ENCODE data around the gene AOPEP.

The AOPEP gene

DNA sequence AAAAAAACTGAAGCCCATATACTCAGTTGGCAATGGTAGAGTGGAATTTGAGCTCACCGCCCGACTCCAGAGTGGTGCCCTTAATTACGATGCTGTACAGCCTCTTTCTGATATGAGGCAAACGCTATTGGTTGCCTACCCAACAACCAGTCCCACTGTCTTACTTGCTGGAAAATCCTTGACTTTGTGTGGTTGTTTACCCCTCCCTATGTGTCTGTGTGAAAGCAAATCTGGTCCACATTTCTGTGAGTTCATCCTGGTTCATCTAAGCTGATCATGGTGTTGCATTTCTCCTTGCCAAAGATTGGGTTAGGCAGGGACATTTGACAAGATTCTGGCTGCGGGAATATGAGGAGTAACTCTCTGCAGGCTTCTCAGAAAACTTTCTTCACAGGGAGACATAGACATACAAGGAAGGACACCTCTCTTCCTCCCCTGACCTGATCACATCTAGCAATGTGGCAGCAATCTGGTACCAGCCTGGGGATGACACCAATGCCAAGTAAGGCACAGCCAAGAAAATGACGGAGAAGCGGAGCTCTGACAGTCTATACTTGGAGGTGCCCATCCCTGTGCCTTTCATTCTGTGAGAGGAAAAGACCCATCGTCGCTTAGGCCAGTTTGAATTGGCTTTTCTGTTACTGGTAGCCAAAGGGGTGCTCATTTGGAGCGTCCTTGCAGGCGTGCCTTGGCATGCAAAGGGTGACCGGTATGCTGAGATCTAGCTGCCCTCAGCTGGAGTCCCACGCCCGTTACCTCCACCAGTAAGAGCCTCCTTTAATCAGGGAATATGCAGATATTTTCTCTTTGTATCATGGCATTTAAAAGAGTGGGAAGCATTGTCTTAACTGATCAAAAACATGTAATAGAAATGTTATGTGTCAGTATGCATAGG is 124.3 kb downstream of the AOPEP start:
- DNase-seq (ENCODE audit: low spot score), result no peak

- no peak for DNase-seq (ENCODE audit: low spot score)
These were observed 125.0 kb downstream of the AOPEP start for GRCh38 chr9:94851467-94851866.

DNA sequence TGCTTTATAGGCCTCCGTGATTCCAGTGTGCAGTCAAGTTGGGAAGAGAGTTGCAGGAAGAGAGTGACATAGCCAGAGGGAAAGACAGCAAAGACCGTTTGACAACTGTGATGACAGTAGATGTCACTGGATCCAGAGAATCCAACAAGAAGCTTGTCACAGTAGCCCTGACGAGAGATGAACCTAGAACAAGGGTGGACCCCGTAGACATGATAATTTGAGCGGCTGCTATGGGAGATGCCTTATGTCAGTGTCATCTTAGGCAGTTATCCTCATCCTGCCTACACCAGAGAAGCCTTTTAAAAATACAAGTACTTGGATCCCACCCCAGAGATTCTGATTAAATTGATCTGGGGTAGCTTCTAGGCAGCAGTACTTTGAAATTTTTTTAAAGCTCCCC is 125.4 kb downstream of the AOPEP start:
- no peak for DNase-seq (ENCODE audit: low spot score)

DNA sequence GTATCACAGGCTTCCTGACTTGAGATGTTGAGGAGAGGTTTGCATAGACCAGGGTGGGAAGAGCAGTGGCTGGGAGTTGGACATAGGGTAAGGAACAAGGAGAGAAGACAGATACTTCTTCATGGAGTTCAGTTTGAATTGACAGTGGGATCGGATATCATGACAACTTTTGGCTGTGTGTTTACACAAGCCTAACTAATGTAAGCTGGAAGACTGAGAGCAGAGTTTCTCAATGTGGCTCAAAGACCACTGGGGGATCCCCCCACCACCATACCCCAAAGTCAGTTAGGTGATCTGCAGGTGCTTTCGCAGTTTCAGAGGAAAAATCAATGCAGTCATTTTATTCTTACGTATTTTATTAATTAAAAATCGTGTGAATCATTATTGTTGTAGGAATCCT is 125.9 kb downstream of the AOPEP start:
- DNase-seq (ENCODE audit: low spot score), result no peak

- no peak for DNase-seq (ENCODE audit: low spot score)
These were observed 127.4 kb downstream of the AOPEP start for GRCh38 chr9:94853887-94854286.

GRCh38 chr9:94855903-94856302 is 129.4 kb downstream of the AOPEP start:
- DNase-seq (ENCODE audit: low spot score), result no peak

DNA sequence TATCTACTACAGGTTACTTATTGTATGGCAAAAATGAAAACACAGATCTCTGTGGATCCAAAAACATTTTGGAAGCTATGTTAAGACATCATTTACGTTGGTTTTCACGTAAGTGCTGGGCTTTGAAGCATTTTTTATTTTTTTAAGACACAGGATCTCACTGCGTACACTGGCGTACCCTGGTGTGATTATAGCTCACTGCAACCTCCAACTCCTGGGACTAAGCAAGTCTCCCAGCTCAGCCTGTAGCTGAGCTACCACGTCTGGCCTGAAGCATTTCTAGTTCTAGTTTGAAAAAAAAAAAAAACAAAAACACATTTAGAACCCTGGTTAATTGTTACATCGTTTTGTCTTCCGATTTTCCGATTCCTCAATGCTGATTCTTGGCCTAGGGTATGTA is 131.3 kb downstream of the AOPEP start:
- no peak for DNase-seq (ENCODE audit: low spot score)

DNA sequence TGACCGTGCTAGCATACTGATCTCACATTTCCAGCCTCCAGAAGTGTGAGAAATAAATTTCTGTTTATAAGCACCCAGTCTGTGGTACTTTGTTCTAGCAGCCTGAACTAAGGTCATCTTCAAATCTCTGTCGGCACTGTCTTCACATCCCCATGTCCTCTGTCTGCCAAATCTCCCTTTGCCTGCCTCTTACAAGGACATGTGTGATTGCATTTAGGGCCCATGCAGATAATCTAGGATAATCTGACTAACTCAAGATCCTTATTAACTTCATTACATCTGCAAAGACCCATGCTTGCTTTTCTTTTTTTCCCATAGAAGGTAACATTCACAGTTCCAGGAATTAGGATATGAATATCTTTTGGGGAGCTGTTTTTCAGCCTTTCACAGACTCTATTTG is 132.7 kb downstream of the AOPEP start:
- DNase-seq (ENCODE audit: low spot score), result no peak

DNA sequence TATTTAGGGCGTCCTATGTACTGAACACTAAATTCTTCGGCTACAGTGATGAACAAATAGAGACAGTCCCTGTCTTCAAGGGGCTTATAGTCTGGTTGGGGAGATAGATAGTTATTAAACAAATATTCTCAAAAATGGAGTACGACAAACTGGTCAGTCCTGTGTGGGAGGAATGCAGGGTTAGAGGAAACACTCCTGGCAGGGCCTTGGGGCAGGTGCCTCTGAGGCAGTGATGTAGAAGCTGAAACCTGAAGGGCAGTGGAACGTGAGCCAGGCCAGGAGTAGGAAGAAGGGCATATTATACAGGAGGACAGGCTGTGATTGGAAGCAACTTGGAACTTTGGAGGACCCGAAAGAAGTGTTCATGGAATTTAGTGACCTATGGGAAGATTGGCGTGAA is 133.4 kb downstream of the AOPEP start:
- DNase-seq (ENCODE audit: low spot score), result no peak

DNA sequence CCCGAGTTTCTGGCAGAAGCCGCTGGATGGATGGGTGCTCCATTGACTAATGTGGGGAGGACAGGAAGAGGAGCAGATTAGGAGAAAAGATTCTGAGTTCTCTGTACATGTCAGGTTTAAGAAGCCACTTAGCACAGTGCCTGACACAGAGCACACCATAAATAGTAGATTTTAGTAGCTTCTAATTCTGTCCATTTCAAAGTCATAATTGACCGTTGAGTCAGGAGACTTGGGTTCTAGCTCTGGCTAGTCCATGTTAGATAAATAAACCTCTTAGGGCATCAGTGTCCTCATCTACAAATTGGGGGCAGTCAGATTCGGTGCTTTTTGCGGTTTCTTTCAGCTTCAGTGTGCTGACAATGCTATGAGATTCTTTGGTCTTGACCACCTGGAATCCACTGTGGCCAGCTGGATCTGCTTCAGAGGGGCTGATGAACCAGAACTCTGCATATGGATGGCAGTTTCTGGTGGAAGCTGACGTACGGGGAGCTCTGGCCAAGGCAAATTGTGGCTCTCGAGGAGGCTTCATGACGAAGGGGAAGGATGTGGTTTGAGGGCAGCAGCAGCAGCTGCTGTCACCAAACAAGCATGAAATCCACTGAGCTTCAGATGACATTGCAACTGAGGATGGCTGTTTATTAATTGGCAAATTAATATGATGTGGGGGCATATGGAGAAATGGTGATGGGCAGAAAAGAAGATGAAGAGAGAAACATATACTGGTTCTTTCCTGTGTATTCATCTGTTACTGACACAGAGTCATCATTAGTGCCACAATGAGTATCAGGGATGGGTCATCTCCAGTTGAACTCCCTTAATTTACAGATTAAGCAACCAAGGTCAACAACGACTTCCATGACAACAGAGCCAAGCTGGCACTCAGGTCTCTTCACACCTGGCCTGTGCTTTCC is 134.4 kb downstream of the AOPEP start:
- no peak for DNase-seq (ENCODE audit: low spot score)

- no peak for DNase-seq (ENCODE audit: low spot score)
These were observed 135.2 kb downstream of the AOPEP start for GRCh38 chr9:94861589-94862272.

GRCh38 chr9:94864196-94864595 is 137.7 kb downstream of the AOPEP start:
- DNase-seq (ENCODE audit: low spot score), result no peak

- no peak for DNase-seq (ENCODE audit: low spot score)
These were observed 138.5 kb downstream of the AOPEP start for GRCh38 chr9:94864862-94865509.

DNA sequence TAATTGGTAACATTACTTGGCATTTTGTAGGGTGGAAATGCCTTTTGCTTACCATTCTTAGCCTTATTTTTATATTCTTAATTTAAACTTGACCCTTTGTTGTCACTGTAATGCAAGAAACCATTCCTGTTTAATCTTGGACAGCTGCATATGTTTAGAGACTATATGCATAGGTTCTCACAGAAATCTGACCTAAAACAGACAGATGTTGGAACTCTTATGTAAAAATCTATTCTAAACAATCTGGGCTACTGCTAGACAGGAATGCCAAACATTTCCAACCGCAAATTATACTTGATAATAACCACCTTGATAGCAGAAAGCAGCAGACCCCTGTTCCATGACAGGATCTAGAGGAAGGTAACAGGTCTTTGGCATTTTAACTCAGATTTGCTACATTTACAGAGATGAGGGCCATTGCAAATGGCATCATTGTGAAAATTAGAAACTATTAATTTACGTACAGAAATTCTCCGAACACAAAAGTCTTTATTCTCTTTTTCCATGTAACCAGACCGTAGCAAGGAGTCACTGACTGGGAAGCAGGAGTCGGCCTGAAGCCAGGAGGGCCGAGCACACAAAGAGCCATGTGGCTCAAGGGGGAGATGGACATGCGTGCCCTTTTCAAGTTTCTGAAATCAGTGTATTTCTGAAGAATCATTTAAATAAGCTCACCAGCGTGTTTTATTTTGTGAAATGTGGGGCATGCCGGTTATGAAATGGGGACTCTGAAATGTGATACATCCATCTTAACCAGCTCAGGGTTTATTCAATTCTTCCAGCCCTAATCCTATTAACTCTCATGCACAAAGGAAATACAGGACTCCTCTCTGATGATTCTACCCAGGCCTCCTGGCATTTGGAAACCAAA is 139.3 kb downstream of the AOPEP start:
- peak; percentile 61 for DNase-seq (ENCODE audit: low spot score)

- no peak for DNase-seq (ENCODE audit: low spot score)
These were observed 140.3 kb downstream of the AOPEP start for GRCh38 chr9:94866770-94867169.

GRCh38 chr9:94867281-94867841 is 140.9 kb downstream of the AOPEP start:
- DNase-seq (ENCODE audit: low spot score), result no peak

- no peak for DNase-seq (ENCODE audit: low spot score)
These were observed 141.4 kb downstream of the AOPEP start for GRCh38 chr9:94867842-94868312.

- DNase-seq (ENCODE audit: low spot score), result no peak
These were observed 142.0 kb downstream of the AOPEP start for GRCh38 chr9:94868464-94868863.

DNA sequence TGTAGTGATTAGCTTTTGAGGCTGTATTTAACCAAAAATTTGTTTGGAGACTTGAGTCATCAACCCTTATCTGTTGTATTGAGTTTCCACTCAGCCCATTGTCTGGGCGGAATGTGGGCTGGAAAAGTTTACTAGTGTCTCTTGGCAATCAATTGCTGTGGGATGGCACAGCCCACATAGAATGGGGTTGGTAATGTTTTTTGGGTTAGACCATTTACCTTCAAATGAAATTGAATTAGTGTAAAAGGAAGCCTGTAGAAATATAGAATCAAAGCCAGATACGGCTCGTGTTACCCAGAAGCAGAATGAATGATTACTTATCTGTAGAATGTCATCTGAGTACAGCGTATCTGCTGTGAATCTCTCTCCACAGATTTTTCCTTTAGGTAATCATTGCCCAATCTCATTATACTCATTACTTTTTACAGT is 142.9 kb downstream of the AOPEP start:
- DNase-seq (ENCODE audit: low spot score), result no peak

GRCh38 chr9:94870465-94870792 is 143.9 kb downstream of the AOPEP start:
- DNase-seq (ENCODE audit: low spot score), result no peak

All from D341Med (cell line).